ENCODE measurements around the gene SV2B. TPM values are rescaled to one million over a fixed set of nuclear protein-coding genes. Genes with fewer than 3 reads are reported as not detected.

The SV2B gene
- total RNA-seq, 2 donors from 2014 or later, result 6.5 to 8.8 TPM

DNA sequence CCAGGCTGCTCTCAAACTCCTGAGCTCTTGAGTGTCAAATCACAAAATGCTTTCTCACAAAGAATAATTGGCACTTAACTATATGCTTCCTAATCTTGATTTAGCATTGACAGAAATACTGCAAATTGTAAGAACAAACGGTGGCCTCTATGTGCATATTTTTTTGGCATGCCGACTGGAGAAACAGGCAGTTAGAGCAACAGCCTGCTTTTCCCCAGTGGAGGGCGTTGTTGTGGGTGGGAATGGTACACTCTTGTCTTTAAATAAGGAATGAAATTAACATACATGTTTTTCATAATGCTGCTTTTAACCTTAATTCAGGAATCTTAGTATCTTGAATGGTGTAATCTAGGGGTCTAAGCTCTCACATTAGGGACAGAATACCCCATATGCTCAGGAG is 31.1 kb upstream of the SV2B start:
- no peak overlapping the region for H3K9ac ChIP-seq (ENCODE audit: extremely low read depth, low read length, poor library complexity, severe bottlenecking)
- H3K4me3 Mint-ChIP-seq, result no peak overlapping the region
- no peak overlapping the region for H3K27ac ChIP-seq (ENCODE audit: low read depth, low read length)
- H3K4me3 ChIP-seq (ENCODE audit: low read length), result no peak overlapping the region
- no peaks in the 10 kb centered on the region for H3K4me1 Mint-ChIP-seq
- H3K27me3 ChIP-seq (ENCODE audit: control insufficient read depth, insufficient read depth, low read length, poor library complexity, severe bottlenecking), result no peaks in the 10 kb centered on the region
- no peak for DNase-seq
- no peaks in the 10 kb centered on the region for H3K36me3 ChIP-seq (ENCODE audit: control insufficient read depth, insufficient read depth, low read length)
- peaks cover 2% of the 10 kb centered on the region for H3K27me3 Mint-ChIP-seq (ENCODE audit: insufficient read depth)
- H3K9me3 ChIP-seq (ENCODE audit: control insufficient read depth, low read length), result peaks cover 10% of the 10 kb centered on the region
- H3K9me3 Mint-ChIP-seq, result peaks cover 8% of the 10 kb centered on the region
- WGBS, 2 experiments (ENCODE audit: insufficient coverage in 1 of 2, insufficient read length in 1 of 2), result 76 to 97% methylated on average over 2 of the region's 3 CpGs
- H3K4me1 ChIP-seq (ENCODE audit: control insufficient read depth, insufficient read depth, low read length), result no peaks in the 10 kb centered on the region
- no peaks in the 10 kb centered on the region for H3K36me3 Mint-ChIP-seq (ENCODE audit: low read depth)
- no peak overlapping the region for H3K27ac Mint-ChIP-seq
- TF ChIP-seq, protein P1, sequence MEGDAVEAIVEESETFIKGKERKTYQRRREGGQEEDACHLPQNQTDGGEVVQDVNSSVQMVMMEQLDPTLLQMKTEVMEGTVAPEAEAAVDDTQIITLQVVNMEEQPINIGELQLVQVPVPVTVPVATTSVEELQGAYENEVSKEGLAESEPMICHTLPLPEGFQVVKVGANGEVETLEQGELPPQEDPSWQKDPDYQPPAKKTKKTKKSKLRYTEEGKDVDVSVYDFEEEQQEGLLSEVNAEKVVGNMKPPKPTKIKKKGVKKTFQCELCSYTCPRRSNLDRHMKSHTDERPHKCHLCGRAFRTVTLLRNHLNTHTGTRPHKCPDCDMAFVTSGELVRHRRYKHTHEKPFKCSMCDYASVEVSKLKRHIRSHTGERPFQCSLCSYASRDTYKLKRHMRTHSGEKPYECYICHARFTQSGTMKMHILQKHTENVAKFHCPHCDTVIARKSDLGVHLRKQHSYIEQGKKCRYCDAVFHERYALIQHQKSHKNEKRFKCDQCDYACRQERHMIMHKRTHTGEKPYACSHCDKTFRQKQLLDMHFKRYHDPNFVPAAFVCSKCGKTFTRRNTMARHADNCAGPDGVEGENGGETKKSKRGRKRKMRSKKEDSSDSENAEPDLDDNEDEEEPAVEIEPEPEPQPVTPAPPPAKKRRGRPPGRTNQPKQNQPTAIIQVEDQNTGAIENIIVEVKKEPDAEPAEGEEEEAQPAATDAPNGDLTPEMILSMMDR (conservative IDR thresholded peaks at IDR 0.05), result peak; percentile 59

DNA sequence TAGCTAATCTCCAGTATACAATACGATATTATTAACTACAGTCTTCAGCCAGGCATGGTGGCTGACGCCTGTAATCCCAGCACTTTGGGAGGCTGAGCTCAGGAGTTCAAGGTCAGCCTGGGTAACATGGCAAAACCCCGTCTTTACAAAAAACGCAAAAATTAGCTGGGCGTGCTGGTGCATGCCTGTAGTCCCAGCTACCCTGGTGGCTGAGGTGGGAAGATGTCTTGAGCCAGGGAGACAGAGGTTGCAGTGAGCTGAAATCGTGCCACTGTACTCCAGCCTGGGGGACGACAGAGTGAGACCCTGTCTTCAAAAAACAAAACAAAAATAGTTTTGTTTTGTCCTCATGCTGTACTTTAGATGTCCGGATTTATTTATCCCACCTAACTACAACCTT is 29.2 kb upstream of the SV2B start:
- peak; percentile 54 for DNase-seq
- H3K9me3 Mint-ChIP-seq, result no peaks in the 10 kb centered on the region
- Histone ChIP-seq H3K9ac (ENCODE audit: extremely low read depth, low read length, poor library complexity, severe bottlenecking) (no peak overlapping the region), H3K27me3 (ENCODE audit: control insufficient read depth, insufficient read depth, low read length, poor library complexity, severe bottlenecking) (no peaks in the 10 kb centered on the region), H3K4me1 (ENCODE audit: control insufficient read depth, insufficient read depth, low read length) (no peaks in the 10 kb centered on the region), H3K4me3 (ENCODE audit: low read length) (no peak overlapping the region), H3K9me3 (ENCODE audit: control insufficient read depth, low read length) (no peaks in the 10 kb centered on the region), H3K36me3 (ENCODE audit: control insufficient read depth, insufficient read depth, low read length) (no peaks in the 10 kb centered on the region), H3K27ac (ENCODE audit: low read depth, low read length) (no peak overlapping the region)
- H3K4me1 Mint-ChIP-seq, result no peaks in the 10 kb centered on the region
- WGBS, 2 experiments (ENCODE audit: insufficient coverage in 1 of 2, insufficient read length in 1 of 2), result 87 to 92% methylated on average over 7 to 8 of the region's 8 CpGs
- no peak overlapping the region for H3K4me3 Mint-ChIP-seq
- no peaks in the 10 kb centered on the region for H3K36me3 Mint-ChIP-seq (ENCODE audit: low read depth)
- peaks cover 2% of the 10 kb centered on the region for H3K27me3 Mint-ChIP-seq (ENCODE audit: insufficient read depth)
- TF ChIP-seq, protein P1 (conservative IDR thresholded peaks at IDR 0.05), result peak; percentile 49
- H3K27ac Mint-ChIP-seq, result no peak overlapping the region

DNA sequence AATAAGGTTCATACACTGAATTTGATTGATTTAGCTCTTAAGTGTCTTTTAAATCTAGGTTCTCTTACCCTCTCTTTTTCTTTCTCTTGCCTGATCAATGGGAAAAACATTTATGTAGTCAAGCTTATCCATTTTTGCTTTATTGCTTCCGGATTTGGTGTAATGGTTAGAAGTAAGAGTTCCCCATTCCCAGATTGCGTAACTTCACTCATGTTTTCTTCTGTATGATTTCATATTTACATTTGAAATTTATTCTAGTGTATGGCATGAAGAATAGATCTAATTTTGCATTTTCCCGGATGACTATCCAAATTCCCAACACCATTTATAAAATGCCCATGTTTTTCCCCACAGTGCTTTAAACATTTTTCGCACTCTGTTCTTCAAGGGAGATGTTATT is 27.9 kb upstream of the SV2B start:
- H3K4me3 ChIP-seq (ENCODE audit: low read length), result no peak overlapping the region
- H3K4me1 ChIP-seq (ENCODE audit: control insufficient read depth, insufficient read depth, low read length), result no peaks in the 10 kb centered on the region
- Mint-ChIP-seq H3K9me3 (no peaks in the 10 kb centered on the region), H3K4me3 (no peak overlapping the region), H3K36me3 (ENCODE audit: low read depth) (no peaks in the 10 kb centered on the region), H3K27me3 (ENCODE audit: insufficient read depth) (no peaks in the 10 kb centered on the region), H3K27ac (no peak overlapping the region), H3K4me1 (no peaks in the 10 kb centered on the region)
- no peaks in the 10 kb centered on the region for H3K36me3 ChIP-seq (ENCODE audit: control insufficient read depth, insufficient read depth, low read length)
- H3K27ac ChIP-seq (ENCODE audit: low read depth, low read length), result no peak overlapping the region
- no CpG with 5 or more reads among the region's 4 CpGs for WGBS, 2 experiments (ENCODE audit: insufficient coverage in 1 of 2, insufficient read length in 1 of 2)
- no peak for DNase-seq
- H3K27me3 ChIP-seq (ENCODE audit: control insufficient read depth, insufficient read depth, low read length, poor library complexity, severe bottlenecking), result no peaks in the 10 kb centered on the region
- TF ChIP-seq, protein P1 (conservative IDR thresholded peaks at IDR 0.05), result no peak
- H3K9ac ChIP-seq (ENCODE audit: extremely low read depth, low read length, poor library complexity, severe bottlenecking), result no peak overlapping the region
- no peaks in the 10 kb centered on the region for H3K9me3 ChIP-seq (ENCODE audit: control insufficient read depth, low read length)
